Breast epithelium (tissue), 4 donors: Measurements from ENCODE around the gene SCUBE2. TPM values are rescaled to one million over a fixed set of nuclear protein-coding genes. Genes with fewer than 3 reads are reported as not detected.

Experiments
- DNase-seq, 2 donors: peaks; one replicate each; pipeline ENCODE4 v3.0.0-alpha.2; 2019; ENCODE audit warnings: low spot score in 2 of 2
- H3K27ac ChIP-seq, 2 donors: fragments of 200-600 bp; sonication (generic) in 1 of 2; one replicate each; pipeline ENCODE4 v1.5.1; 2016 to 2019; ENCODE audit warnings: mild to moderate bottlenecking in 1 of 2
- H3K27me3 ChIP-seq, 2 donors: fragments of 200-600 bp; sonication (generic) in 1 of 2; one replicate each; pipeline versions ENCODE4 v1.5.1 to v1.6.0; 2017 to 2019; ENCODE audit warnings: control low read depth in 1 of 2, mild to moderate bottlenecking in 1 of 2
- H3K36me3 ChIP-seq: fragments of 200-600 bp; one replicate; pipeline ENCODE4 v1.5.1; 2019
- H3K4me1 ChIP-seq, 2 donors: fragments of 200-600 bp; sonication (generic); one replicate each; pipeline ENCODE4 v1.5.1; 2016 to 2019; ENCODE audit warnings: control low read depth in 1 of 2
- H3K4me3 ChIP-seq, 3 donors: fragments of 200-600 bp; sonication (generic); 1 replicate in 2 of 3; 2 replicates in 1 of 3; pipeline ENCODE4 v1.5.1; 2016 to 2019; ENCODE audit warnings: mild to moderate bottlenecking in 3 of 3, moderate library complexity in 2 of 3
- H3K9me3 ChIP-seq, 2 donors: fragments of 200-600 bp; sonication (generic) in 1 of 2; one replicate each; pipeline ENCODE4 v1.5.1; 2016 to 2019; ENCODE audit warnings: control low read depth in 1 of 2
- CTCF ChIP-seq, 3 donors: fragments of 450-650 bp; IDR thresholded peaks; one replicate each; pipeline ENCODE4 v1.5.1; 2016 to 2017; ENCODE audit warnings: antibody characterized with exemption in 3 of 3, mild to moderate bottlenecking in 3 of 3, moderate library complexity in 3 of 3
- POLR2A ChIP-seq: fragments of 450-650 bp; IDR thresholded peaks from one replicate; pipeline ENCODE4 v1.6.1; 2016; ENCODE audit warnings: antibody characterized with exemption, mild to moderate bottlenecking, moderate library complexity
- POLR2AphosphoS5 ChIP-seq, 3 donors: sonication (generic); formaldehyde crosslinking; IDR thresholded peaks; one replicate each; pipeline ENCODE4 v1.6.1; 2017; ENCODE audit warnings: antibody characterized with exemption in 3 of 3
- intact Hi-C: fragments of 100-400 bp; cut with DNase I; formaldehyde crosslinking; loops from one replicate; pipeline ENCODE4 v1.15.1; 2023; ENCODE audit warnings: low total_unique reads
- total RNA-seq, 3 donors: library from RNA; depleted of rRNA; stranded (reverse); fragments of >200 nt; gene quantifications; one replicate each; pipeline ENCODE4 v1.1.0, GENCODE V29; 2016

SCUBE2 gene
- total RNA-seq, 3 donors from 2014 or later, result 35.7 to 139 (median 78.7) TPM

GRCh38 chr11:9071692-9072091, 19.7 kb downstream of the SCUBE2 start:
- TF ChIP-seq CTCF (IDR thresholded peaks at IDR 0.05) (no peak), POLR2AphosphoS5 (IDR thresholded peaks at IDR 0.05) (no peak), POLR2A (no peak)
- Histone ChIP-seq H3K27me3 (no peaks in the 10 kb centered on the region), H3K4me1 (peaks cover 0 to 4% of the 10 kb centered on the region in 2 donors), H3K36me3 (no peaks in the 10 kb centered on the region), H3K9me3 (no peaks in the 10 kb centered on the region), H3K4me3 (no peak overlapping the region), H3K27ac (no peak overlapping the region)
- intact Hi-C loops, result no loop called here
- no peak for DNase-seq

- H3K9me3 ChIP-seq, result no peaks in the 10 kb centered on the region
- no peaks in the 10 kb centered on the region for H3K36me3 ChIP-seq
- H3K27ac ChIP-seq, result no peak overlapping the region
- no peak for DNase-seq
- no peaks in the 10 kb centered on the region for H3K27me3 ChIP-seq
- no peak overlapping the region for H3K4me3 ChIP-seq
- TF ChIP-seq POLR2A, result no peak
- TF ChIP-seq POLR2AphosphoS5 (IDR thresholded peaks at IDR 0.05), result no peak
- no peak for TF ChIP-seq CTCF (IDR thresholded peaks at IDR 0.05)
- H3K4me1 ChIP-seq, result no peaks in the 10 kb centered on the region
- intact Hi-C loops, result no loop called here
These were observed 20.5 kb downstream of the SCUBE2 start for GRCh38 chr11:9070749-9071491.

- intact Hi-C loops, result loop anchor here (5.0 kb wide), 1 partner anchor 408 kb away; no protein-coding TSS in a partner anchor
- H3K27me3 ChIP-seq, result no peaks in the 10 kb centered on the region
- no peak overlapping the region for H3K4me3 ChIP-seq
- DNase-seq, result no peak
- H3K27ac ChIP-seq, result no peak overlapping the region
- no peaks in the 10 kb centered on the region for H3K4me1 ChIP-seq
- H3K9me3 ChIP-seq, result no peaks in the 10 kb centered on the region
- H3K36me3 ChIP-seq, result no peaks in the 10 kb centered on the region
- TF ChIP-seq CTCF (IDR thresholded peaks at IDR 0.05) (no peak), POLR2AphosphoS5 (IDR thresholded peaks at IDR 0.05) (no peak), POLR2A (no peak)
These were observed 21.4 kb downstream of the SCUBE2 start for GRCh38 chr11:9069862-9070470.

- intact Hi-C loops, result loop anchor here (5.0 kb wide), 1 partner anchor 407 kb away; no protein-coding TSS in a partner anchor
- H3K4me3 ChIP-seq, result no peak overlapping the region
- no peaks in the 10 kb centered on the region for H3K9me3 ChIP-seq
- no peak overlapping the region for H3K27ac ChIP-seq
- no peak for TF ChIP-seq POLR2AphosphoS5 (IDR thresholded peaks at IDR 0.05)
- TF ChIP-seq POLR2A, result no peak
- no peak for TF ChIP-seq CTCF (IDR thresholded peaks at IDR 0.05)
- no peak for DNase-seq
- no peaks in the 10 kb centered on the region for H3K36me3 ChIP-seq
- H3K4me1 ChIP-seq, result no peaks in the 10 kb centered on the region
- no peaks in the 10 kb centered on the region for H3K27me3 ChIP-seq
These were observed 22.1 kb downstream of the SCUBE2 start for GRCh38 chr11:9069256-9069655.

- intact Hi-C loops, result loop anchor here (5.0 kb wide), 1 partner anchor 404 kb away; no protein-coding TSS in a partner anchor
- Histone ChIP-seq H3K9me3 (no peaks in the 10 kb centered on the region), H3K36me3 (no peaks in the 10 kb centered on the region), H3K27ac (no peak overlapping the region), H3K27me3 (no peaks in the 10 kb centered on the region), H3K4me1 (no peaks in the 10 kb centered on the region), H3K4me3 (no peak overlapping the region)
- no peak for TF ChIP-seq CTCF (IDR thresholded peaks at IDR 0.05)
- no peak for TF ChIP-seq POLR2A
- TF ChIP-seq POLR2AphosphoS5 (IDR thresholded peaks at IDR 0.05), result no peak
- no peak for DNase-seq
These were observed 24.9 kb downstream of the SCUBE2 start for GRCh38 chr11:9066433-9066925.
